ENCODE measurements around the gene SNAI3. TPM values are rescaled to one million over a fixed set of nuclear protein-coding genes. Genes with fewer than 3 reads are reported as not detected.

SNAI3 gene
- total RNA-seq, 1 experiment from 2014 or later = 2.9 TPM

GRCh38 chr16:88662843-88663606 is 23.3 kb downstream of the SNAI3 start, which contains the start of gene MVD:
Gene MVD (minus strand): TSS chr16:88663091. CDS start chr16:88663080, 11 bp downstream.
- Histone ChIP-seq H3K27me3 (ENCODE audit: control insufficient read depth, insufficient read depth, low read length) (no peaks in the 10 kb centered on the region), H3K4me3 (ENCODE audit: insufficient read depth, low read depth, low read length) (peak within 1 kb of the TSS; percentile 93), H3K36me3 (replicated peaks; ENCODE audit: control insufficient read depth, insufficient read depth, low read length) (no peaks in the 10 kb centered on the region)
- DNase-seq = peak; percentile 100

- peak; percentile 82 for DNase-seq
- Histone ChIP-seq H3K27me3 (ENCODE audit: control insufficient read depth, insufficient read depth, low read length) (no peaks in the 10 kb centered on the region), H3K4me3 (ENCODE audit: insufficient read depth, low read depth, low read length) (peak overlapping the region; percentile 93), H3K36me3 (replicated peaks; ENCODE audit: control insufficient read depth, insufficient read depth, low read length) (no peaks in the 10 kb centered on the region)
Observed at GRCh38 chr16:88662222-88662842, 24.0 kb downstream of the SNAI3 start.

- Histone ChIP-seq H3K36me3 (replicated peaks; ENCODE audit: control insufficient read depth, insufficient read depth, low read length) (no peaks in the 10 kb centered on the region), H3K27me3 (ENCODE audit: control insufficient read depth, insufficient read depth, low read length) (no peaks in the 10 kb centered on the region), H3K4me3 (ENCODE audit: insufficient read depth, low read depth, low read length) (no peak overlapping the region)
- no peak for DNase-seq
Observed at GRCh38 chr16:88661468-88661867, 24.8 kb downstream of the SNAI3 start.

- Histone ChIP-seq H3K4me3 (ENCODE audit: insufficient read depth, low read depth, low read length) (no peak overlapping the region), H3K36me3 (replicated peaks; ENCODE audit: control insufficient read depth, insufficient read depth, low read length) (peaks cover 2% of the 10 kb centered on the region; the same call in 1 of the 2 replicates), H3K27me3 (ENCODE audit: control insufficient read depth, insufficient read depth, low read length) (no peaks in the 10 kb centered on the region)
- DNase-seq = no peak
Observed at GRCh38 chr16:88659160-88659559, 27.1 kb downstream of the SNAI3 start.

- Histone ChIP-seq H3K27me3 (ENCODE audit: control insufficient read depth, insufficient read depth, low read length) (no peaks in the 10 kb centered on the region), H3K4me3 (ENCODE audit: insufficient read depth, low read depth, low read length) (no peak overlapping the region), H3K36me3 (replicated peaks; ENCODE audit: control insufficient read depth, insufficient read depth, low read length) (peaks cover 2% of the 10 kb centered on the region; the same call in 1 of the 2 replicates)
- DNase-seq = no peak
Observed at GRCh38 chr16:88658714-88659113, 27.6 kb downstream of the SNAI3 start.

GRCh38 chr16:88657371-88657770 is 28.9 kb downstream of the SNAI3 start:
- DNase-seq = no peak
- Histone ChIP-seq H3K36me3 (replicated peaks; ENCODE audit: control insufficient read depth, insufficient read depth, low read length) (peaks cover 2% of the 10 kb centered on the region; the same call in 1 of the 2 replicates), H3K4me3 (ENCODE audit: insufficient read depth, low read depth, low read length) (no peak overlapping the region), H3K27me3 (ENCODE audit: control insufficient read depth, insufficient read depth, low read length) (no peaks in the 10 kb centered on the region)

- DNase-seq = no peak
- Histone ChIP-seq H3K36me3 (replicated peaks; ENCODE audit: control insufficient read depth, insufficient read depth, low read length) (peaks cover 2% of the 10 kb centered on the region; the same call in 1 of the 2 replicates), H3K4me3 (ENCODE audit: insufficient read depth, low read depth, low read length) (no peak overlapping the region), H3K27me3 (ENCODE audit: control insufficient read depth, insufficient read depth, low read length) (no peaks in the 10 kb centered on the region)
Observed at GRCh38 chr16:88656291-88656980, 29.9 kb downstream of the SNAI3 start.

- no peak overlapping the region for H3K4me3 ChIP-seq (ENCODE audit: insufficient read depth, low read depth, low read length)
- DNase-seq = no peak
- peaks cover 2% of the 10 kb centered on the region; the same call in 1 of the 2 replicates for H3K36me3 ChIP-seq (replicated peaks; ENCODE audit: control insufficient read depth, insufficient read depth, low read length)
- no peaks in the 10 kb centered on the region for H3K27me3 ChIP-seq (ENCODE audit: control insufficient read depth, insufficient read depth, low read length)
Observed at GRCh38 chr16:88655733-88656281, 30.5 kb downstream of the SNAI3 start.

GRCh38 chr16:88655053-88655732 is 31.1 kb downstream of the SNAI3 start:
- no peaks in the 10 kb centered on the region for H3K27me3 ChIP-seq (ENCODE audit: control insufficient read depth, insufficient read depth, low read length)
- peaks cover 2% of the 10 kb centered on the region; the same call in 1 of the 2 replicates for H3K36me3 ChIP-seq (replicated peaks; ENCODE audit: control insufficient read depth, insufficient read depth, low read length)
- DNase-seq = no peak
- no peak overlapping the region for H3K4me3 ChIP-seq (ENCODE audit: insufficient read depth, low read depth, low read length)

- DNase-seq = no peak
- H3K36me3 ChIP-seq (replicated peaks; ENCODE audit: control insufficient read depth, insufficient read depth, low read length) = peaks cover 2% of the 10 kb centered on the region; the same call in 1 of the 2 replicates
- H3K27me3 ChIP-seq (ENCODE audit: control insufficient read depth, insufficient read depth, low read length) = no peaks in the 10 kb centered on the region
- no peak overlapping the region for H3K4me3 ChIP-seq (ENCODE audit: insufficient read depth, low read depth, low read length)
Observed at GRCh38 chr16:88654363-88655052, 31.8 kb downstream of the SNAI3 start.

- DNase-seq = no peak
- no peak overlapping the region for H3K4me3 ChIP-seq (ENCODE audit: insufficient read depth, low read depth, low read length)
- peaks cover 2% of the 10 kb centered on the region; the same call in 1 of the 2 replicates for H3K36me3 ChIP-seq (replicated peaks; ENCODE audit: control insufficient read depth, insufficient read depth, low read length)
- H3K27me3 ChIP-seq (ENCODE audit: control insufficient read depth, insufficient read depth, low read length) = no peaks in the 10 kb centered on the region
Observed at GRCh38 chr16:88653596-88654362, 32.5 kb downstream of the SNAI3 start.

GRCh38 chr16:88653101-88653500 is 33.2 kb downstream of the SNAI3 start:
- DNase-seq = no peak
- no peak overlapping the region for H3K4me3 ChIP-seq (ENCODE audit: insufficient read depth, low read depth, low read length)
- H3K27me3 ChIP-seq (ENCODE audit: control insufficient read depth, insufficient read depth, low read length) = no peaks in the 10 kb centered on the region
- peaks cover 2% of the 10 kb centered on the region; the same call in 1 of the 2 replicates for H3K36me3 ChIP-seq (replicated peaks; ENCODE audit: control insufficient read depth, insufficient read depth, low read length)

- no peak for DNase-seq
- H3K4me3 ChIP-seq (ENCODE audit: insufficient read depth, low read depth, low read length) = no peak overlapping the region
Observed at GRCh38 chr16:88652762-88653063, 33.6 kb downstream of the SNAI3 start.

More at GRCh38 chr16:88652762-88653063, 33.6 kb downstream of the SNAI3 start:
- Histone ChIP-seq H3K36me3 (replicated peaks; ENCODE audit: control insufficient read depth, insufficient read depth, low read length) (peaks cover 2% of the 10 kb centered on the region; the same call in 1 of the 2 replicates), H3K27me3 (ENCODE audit: control insufficient read depth, insufficient read depth, low read length) (no peaks in the 10 kb centered on the region)
